Umbilical cord (tissue), 2 donors: ENCODE results near the gene FAM162A. TPM values are rescaled to one million over a fixed set of nuclear protein-coding genes. Genes with fewer than 3 reads are reported as not detected.

Experiments
- DNase-seq: peaks from one replicate; pipeline ENCODE4 v3.0.0-alpha.2; 2015; ENCODE audit warnings: low spot score
- total RNA-seq: library from RNA; depleted of rRNA; stranded (reverse); fragments of >200 nt; gene quantifications from one replicate; pipeline ENCODE4 v1.2.3, GENCODE V29; 2014; ENCODE audit warnings: low replicate concordance; ENCODE audit not compliant: insufficient read depth

Gene FAM162A
- total RNA-seq, 1 donor from 2014 or later, result 47.4 TPM

GRCh38 chr3:122387709-122388108 is 3.7 kb downstream of the FAM162A start:
- no peak for DNase-seq

DNA sequence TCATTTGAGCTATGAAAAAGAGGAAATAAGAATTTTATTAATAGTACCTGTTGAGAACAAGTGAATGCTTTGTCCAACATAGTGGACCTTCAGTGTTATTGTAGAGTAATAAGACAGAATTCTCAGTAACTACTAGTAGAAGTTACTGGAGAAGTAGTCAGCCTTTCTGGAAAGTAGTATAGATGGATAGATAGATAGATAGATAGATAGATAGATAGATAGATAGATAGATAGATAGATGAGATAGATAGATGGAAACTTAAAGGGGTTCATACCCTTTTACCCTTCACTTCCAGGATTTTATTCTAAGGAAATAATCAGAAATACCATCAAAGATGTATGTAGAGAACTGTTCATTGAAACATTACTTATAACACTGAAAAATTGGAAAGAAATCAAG is 5.2 kb downstream of the FAM162A start:
- no peak for DNase-seq

- DNase-seq, result no peak
Observed at GRCh38 chr3:122389892-122390291, 5.9 kb downstream of the FAM162A start.

- DNase-seq, result no peak
Observed at GRCh38 chr3:122390665-122391064, 6.7 kb downstream of the FAM162A start.

DNA sequence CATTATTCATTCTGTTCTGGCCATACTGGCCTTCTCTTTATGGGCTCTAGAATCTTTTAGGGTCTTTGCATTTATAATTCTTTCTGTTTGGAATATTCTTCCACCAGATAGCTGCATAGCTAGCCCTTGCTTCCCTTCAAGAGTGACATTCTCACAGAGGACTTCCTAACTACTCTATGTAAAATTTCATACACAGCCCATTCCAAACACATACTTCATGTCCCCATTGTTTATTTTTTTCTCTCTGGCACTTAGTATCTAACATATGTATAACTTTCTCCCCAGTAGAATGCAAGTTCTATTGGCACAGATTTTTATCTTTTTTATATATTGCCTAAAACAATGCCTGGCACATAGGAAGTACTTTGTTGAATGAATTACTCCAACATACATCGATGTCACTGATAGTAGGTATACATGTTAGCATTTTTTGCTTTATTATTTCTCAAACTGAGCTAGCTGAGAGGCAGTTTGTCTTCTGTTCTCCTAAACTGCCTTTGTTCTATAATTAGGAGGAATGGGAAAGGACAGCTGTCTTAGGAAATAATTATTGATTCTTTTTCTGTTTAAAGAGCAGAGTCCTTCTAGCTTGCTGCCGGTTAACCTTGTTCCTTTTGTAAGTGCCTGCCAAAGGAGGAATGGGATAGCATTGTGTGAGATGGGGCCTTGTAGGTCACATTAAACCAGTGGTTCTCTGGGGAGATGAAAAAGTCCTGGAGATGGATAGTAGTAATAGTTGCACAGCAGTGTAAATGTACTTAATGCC is 7.9 kb downstream of the FAM162A start:
- DNase-seq, result no peak

GRCh38 chr3:122392868-122393844 is 9.2 kb downstream of the FAM162A start:
- peak; percentile 43 for DNase-seq

- DNase-seq, result no peak
Observed at GRCh38 chr3:122394173-122394572, 10.2 kb downstream of the FAM162A start.

- DNase-seq, result no peak
Observed at GRCh38 chr3:122395582-122395981, 11.6 kb downstream of the FAM162A start.

GRCh38 chr3:122396511-122396910 is 12.5 kb downstream of the FAM162A start:
- DNase-seq, result no peak

GRCh38 chr3:122397201-122397600 is 13.2 kb downstream of the FAM162A start:
- no peak for DNase-seq

- no peak for DNase-seq
Observed at GRCh38 chr3:122398920-122399319, 14.9 kb downstream of the FAM162A start.

- no peak for DNase-seq
Observed at GRCh38 chr3:122403489-122403888, 19.5 kb downstream of the FAM162A start.

- DNase-seq, result no peak
Observed at GRCh38 chr3:122405015-122405414, 21.0 kb downstream of the FAM162A start.

DNA sequence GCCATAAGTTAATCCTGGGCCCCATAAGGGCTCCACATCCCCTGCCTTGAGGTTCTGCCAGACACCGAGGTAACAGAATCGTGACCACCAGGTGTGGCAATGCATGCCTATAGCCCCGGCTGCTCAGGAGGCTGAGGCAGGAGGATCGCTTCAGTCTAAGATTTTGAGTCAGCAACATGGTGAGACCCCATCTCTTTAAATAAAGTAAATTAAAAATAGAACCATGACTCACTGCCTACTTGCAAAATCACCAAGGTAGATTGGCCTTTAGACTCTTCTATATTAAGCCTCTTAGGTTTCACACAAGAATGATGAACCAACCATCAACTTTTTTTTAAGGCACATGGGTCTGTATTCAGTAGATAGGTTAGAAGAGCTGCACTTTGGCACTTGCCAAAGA is 22.2 kb downstream of the FAM162A start:
- no peak for DNase-seq

GRCh38 chr3:122407946-122408345 is 24.0 kb downstream of the FAM162A start:
- DNase-seq, result no peak

- no peak for DNase-seq
Observed at GRCh38 chr3:122409446-122409845, 25.5 kb downstream of the FAM162A start.

GRCh38 chr3:122410111-122410510 is 26.1 kb downstream of the FAM162A start:
- DNase-seq, result no peak

DNA sequence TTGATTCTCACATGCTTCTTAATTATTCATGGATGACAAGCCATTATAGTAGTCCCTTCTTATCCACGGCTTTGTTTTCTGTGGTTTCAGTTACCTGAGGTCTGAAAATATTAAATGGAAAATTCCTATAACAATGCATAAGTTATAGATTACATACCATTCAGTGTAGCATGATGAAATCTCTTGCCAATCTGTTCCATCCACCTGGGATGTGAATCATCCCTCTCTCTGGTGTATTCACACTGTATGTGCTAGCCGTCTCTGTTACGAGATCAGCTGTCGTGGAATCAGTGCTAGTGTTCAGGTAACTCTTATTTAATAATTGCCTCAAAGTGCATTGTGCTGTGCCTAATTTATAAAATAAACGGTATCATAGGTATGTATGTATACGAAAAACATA is 26.7 kb downstream of the FAM162A start:
- DNase-seq, result no peak

DNA sequence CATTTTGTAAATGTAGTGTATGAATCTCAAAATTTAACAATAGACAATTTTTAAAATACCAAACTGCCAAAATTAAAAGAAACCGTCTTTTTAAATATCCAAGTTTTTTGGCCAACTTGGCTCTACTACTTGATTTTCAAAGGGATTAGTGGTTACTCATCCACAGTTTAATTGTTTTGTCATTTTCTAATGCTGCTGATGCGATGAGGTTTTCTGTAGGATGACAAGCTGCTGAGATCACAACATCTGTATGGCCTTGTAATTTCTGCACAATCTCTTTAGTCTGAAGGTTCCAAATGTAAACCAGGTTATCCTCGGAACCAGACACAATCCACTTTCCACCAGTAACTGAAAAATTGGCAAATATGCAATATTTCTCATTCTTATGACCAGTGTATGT is 30.4 kb downstream of the FAM162A start:
- no peak for DNase-seq

DNA sequence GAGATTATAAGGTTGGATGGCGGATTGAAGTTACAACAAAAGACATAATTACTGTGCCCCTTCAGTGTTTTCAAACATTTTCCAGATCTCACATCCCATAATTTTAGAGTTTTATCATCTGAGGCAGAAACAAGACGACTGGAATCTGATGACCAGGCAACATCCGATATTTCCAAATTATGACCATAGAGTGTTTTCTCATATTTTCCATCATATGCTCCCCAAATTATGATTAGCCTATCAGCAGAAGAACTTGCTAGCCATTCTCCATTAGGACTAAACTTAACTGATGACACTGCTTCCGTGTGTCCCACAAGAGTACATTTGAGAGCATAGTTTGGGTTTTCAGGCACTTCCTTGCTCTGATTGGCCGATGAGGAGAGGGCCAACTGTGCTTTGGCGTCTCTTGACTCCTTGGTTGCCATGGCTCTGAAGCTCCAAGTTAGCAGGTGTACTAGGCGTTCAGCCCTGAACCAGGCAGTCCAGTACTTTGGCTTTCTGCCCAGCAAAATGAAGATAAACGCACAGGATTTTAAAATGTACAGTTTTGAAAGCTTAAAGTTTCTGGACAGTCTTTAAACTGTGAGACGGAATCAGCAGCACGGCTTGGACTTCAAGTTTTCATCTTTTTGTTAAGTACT is 31.2 kb downstream of the FAM162A start:
- peak; percentile 44 for DNase-seq

- DNase-seq, result peak; percentile 99
Observed at GRCh38 chr3:122415762-122416654, 32.0 kb downstream of the FAM162A start, which contains the start of gene WDR5B. WDR5B (minus strand) TSS chr3:122416062; CDS start chr3:122415528, 534 bp downstream.
